ENCODE measurements around the gene CNST. TPM values are rescaled to one million over a fixed set of nuclear protein-coding genes. Genes with fewer than 3 reads are reported as not detected.

CNST gene
- total and polyA plus RNA-seq, 2 of the 13 experiments (the other 11 are each of a cell fraction or from before 2014, with no cell fraction given) = 6.3 to 12.4 TPM

GRCh38 chr1:246583448-246584185 is 17.4 kb downstream of the CNST start (continued):
- TF ChIP-seq, protein P1, sequence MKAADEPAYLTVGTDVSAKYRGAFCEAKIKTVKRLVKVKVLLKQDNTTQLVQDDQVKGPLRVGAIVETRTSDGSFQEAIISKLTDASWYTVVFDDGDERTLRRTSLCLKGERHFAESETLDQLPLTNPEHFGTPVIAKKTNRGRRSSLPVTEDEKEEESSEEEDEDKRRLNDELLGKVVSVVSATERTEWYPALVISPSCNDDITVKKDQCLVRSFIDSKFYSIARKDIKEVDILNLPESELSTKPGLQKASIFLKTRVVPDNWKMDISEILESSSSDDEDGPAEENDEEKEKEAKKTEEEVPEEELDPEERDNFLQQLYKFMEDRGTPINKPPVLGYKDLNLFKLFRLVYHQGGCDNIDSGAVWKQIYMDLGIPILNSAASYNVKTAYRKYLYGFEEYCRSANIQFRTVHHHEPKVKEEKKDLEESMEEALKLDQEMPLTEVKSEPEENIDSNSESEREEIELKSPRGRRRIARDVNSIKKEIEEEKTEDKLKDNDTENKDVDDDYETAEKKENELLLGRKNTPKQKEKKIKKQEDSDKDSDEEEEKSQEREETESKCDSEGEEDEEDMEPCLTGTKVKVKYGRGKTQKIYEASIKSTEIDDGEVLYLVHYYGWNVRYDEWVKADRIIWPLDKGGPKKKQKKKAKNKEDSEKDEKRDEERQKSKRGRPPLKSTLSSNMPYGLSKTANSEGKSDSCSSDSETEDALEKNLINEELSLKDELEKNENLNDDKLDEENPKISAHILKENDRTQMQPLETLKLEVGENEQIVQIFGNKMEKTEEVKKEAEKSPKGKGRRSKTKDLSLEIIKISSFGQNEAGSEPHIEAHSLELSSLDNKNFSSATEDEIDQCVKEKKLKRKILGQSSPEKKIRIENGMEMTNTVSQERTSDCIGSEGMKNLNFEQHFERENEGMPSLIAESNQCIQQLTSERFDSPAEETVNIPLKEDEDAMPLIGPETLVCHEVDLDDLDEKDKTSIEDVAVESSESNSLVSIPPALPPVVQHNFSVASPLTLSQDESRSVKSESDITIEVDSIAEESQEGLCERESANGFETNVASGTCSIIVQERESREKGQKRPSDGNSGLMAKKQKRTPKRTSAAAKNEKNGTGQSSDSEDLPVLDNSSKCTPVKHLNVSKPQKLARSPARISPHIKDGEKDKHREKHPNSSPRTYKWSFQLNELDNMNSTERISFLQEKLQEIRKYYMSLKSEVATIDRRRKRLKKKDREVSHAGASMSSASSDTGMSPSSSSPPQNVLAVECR (CRISPR knock-in tag; IDR thresholded peaks at IDR 0.05; ENCODE audit: borderline replicate concordance) = peak; percentile 20; the same call in 1 of the 2 replicates
- TF ChIP-seq, protein P2, sequence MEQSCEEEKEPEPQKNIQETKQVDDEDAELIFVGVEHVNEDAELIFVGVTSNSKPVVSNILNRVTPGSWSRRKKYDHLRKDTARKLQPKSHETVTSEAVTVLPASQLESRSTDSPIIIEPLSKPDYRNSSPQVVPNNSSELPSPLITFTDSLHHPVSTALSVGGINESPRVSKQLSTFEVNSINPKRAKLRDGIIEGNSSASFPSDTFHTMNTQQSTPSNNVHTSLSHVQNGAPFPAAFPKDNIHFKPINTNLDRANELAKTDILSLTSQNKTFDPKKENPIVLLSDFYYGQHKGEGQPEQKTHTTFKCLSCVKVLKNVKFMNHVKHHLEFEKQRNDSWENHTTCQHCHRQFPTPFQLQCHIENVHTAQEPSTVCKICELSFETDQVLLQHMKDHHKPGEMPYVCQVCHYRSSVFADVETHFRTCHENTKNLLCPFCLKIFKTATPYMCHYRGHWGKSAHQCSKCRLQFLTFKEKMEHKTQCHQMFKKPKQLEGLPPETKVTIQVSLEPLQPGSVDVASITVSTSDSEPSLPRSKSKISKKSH (CRISPR knock-in tag; IDR thresholded peaks at IDR 0.05; ENCODE audit: borderline replicate concordance) = no peak
- TF ChIP-seq ELF1 (CRISPR knock-in tag; IDR thresholded peaks at IDR 0.05) (no peak), HOXA9 (CRISPR knock-in tag; IDR thresholded peaks at IDR 0.05; ENCODE audit: borderline replicate concordance) (no peak), RFXANK (CRISPR knock-in tag; IDR thresholded peaks at IDR 0.05) (0 out of 2 replicates have a peak, but pooled peaks have one; percentile 35), KMT2A (CRISPR knock-in tag; IDR thresholded peaks at IDR 0.05) (peak; percentile 26; the same call in 1 of the 2 replicates), ZKSCAN5 (CRISPR knock-in tag; IDR thresholded peaks at IDR 0.05) (no peak), GATA4 (IDR thresholded peaks at IDR 0.05; ENCODE audit: borderline replicate concordance, low read depth) (no peak; the same call in 1 of the 2 replicates), MAF1 (CRISPR knock-in tag; IDR thresholded peaks at IDR 0.05; ENCODE audit: borderline replicate concordance) (peak; percentile 49; the same call in 1 of the 2 replicates), ZBTB10 (CRISPR knock-in tag; IDR thresholded peaks at IDR 0.05; ENCODE audit: borderline replicate concordance) (0 out of 2 replicates have a peak, but pooled peaks have one; percentile 27), SP2 (CRISPR knock-in tag; IDR thresholded peaks at IDR 0.05) (no peak), ZBTB1 (CRISPR knock-in tag; IDR thresholded peaks at IDR 0.05; ENCODE audit: borderline replicate concordance) (no peak), ZNF780A (CRISPR knock-in tag; IDR thresholded peaks at IDR 0.05) (no peak), ZNF33B (CRISPR knock-in tag; IDR thresholded peaks at IDR 0.05) (no peak)
- TF ChIP-seq, protein P3, sequence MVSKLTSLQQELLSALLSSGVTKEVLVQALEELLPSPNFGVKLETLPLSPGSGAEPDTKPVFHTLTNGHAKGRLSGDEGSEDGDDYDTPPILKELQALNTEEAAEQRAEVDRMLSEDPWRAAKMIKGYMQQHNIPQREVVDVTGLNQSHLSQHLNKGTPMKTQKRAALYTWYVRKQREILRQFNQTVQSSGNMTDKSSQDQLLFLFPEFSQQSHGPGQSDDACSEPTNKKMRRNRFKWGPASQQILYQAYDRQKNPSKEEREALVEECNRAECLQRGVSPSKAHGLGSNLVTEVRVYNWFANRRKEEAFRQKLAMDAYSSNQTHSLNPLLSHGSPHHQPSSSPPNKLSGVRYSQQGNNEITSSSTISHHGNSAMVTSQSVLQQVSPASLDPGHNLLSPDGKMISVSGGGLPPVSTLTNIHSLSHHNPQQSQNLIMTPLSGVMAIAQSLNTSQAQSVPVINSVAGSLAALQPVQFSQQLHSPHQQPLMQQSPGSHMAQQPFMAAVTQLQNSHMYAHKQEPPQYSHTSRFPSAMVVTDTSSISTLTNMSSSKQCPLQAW (CRISPR knock-in tag; IDR thresholded peaks at IDR 0.05) = no peak
- TF ChIP-seq, protein P4, sequence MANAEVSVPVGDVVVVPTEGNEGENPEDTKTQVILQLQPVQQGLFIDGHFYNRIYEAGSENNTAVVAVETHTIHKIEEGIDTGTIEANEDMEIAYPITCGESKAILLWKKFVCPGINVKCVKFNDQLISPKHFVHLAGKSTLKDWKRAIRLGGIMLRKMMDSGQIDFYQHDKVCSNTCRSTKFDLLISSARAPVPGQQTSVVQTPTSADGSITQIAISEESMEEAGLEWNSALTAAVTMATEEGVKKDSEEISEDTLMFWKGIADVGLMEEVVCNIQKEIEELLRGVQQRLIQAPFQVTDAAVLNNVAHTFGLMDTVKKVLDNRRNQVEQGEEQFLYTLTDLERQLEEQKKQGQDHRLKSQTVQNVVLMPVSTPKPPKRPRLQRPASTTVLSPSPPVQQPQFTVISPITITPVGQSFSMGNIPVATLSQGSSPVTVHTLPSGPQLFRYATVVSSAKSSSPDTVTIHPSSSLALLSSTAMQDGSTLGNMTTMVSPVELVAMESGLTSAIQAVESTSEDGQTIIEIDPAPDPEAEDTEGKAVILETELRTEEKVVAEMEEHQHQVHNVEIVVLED (CRISPR knock-in tag; IDR thresholded peaks at IDR 0.05; ENCODE audit: borderline replicate concordance) = peak; percentile 43; the same call in 1 of the 2 replicates

Data from HepG2 (cell line).